ENCODE measurements around the gene UBXN2A. TPM values are rescaled to one million over a fixed set of nuclear protein-coding genes. Genes with fewer than 3 reads are reported as not detected.

The UBXN2A gene
- total RNA-seq, 4 donors from 2014 or later = 11.7 to 20.4 (median 15.8) TPM

GRCh38 chr2:24050041-24050979 lies 110.0 kb downstream of the UBXN2A start:
- peaks cover 0 to 25% (median 8%) of the 10 kb centered on the region in 4 donors for H3K4me1 ChIP-seq
- H3K4me3 ChIP-seq = peak overlapping the region; percentile 63 to 79 (median 68)
- H3K9me3 ChIP-seq = no peaks in the 10 kb centered on the region
- H3K27ac ChIP-seq = peak overlapping the region; percentile 22 to 70 (median 47)
- TF ChIP-seq POLR2A (IDR thresholded peaks at IDR 0.05) (no peak), CTCF (IDR thresholded peaks at IDR 0.05) (no peak)
- DNase-seq = peak in 2 of 3 donors; percentile 50 to 57
- H3K36me3 ChIP-seq = no peaks in the 10 kb centered on the region
- H3K27me3 ChIP-seq = no peaks in the 10 kb centered on the region

- Histone ChIP-seq H3K27me3 (no peaks in the 10 kb centered on the region), H3K4me3 (no peak overlapping the region), H3K9me3 (no peaks in the 10 kb centered on the region), H3K27ac (no peak overlapping the region), H3K4me1 (peaks cover 0 to 17% (median 8%) of the 10 kb centered on the region in 4 donors), H3K36me3 (no peaks in the 10 kb centered on the region)
- TF ChIP-seq POLR2A (IDR thresholded peaks at IDR 0.05) (no peak), CTCF (IDR thresholded peaks at IDR 0.05) (no peak)
- peak in 1 of 3 donors; percentile 9 for DNase-seq
Observed at GRCh38 chr2:24051833-24052232, 111.6 kb downstream of the UBXN2A start.

- no peak for TF ChIP-seq CTCF (IDR thresholded peaks at IDR 0.05)
- no peak for TF ChIP-seq POLR2A (IDR thresholded peaks at IDR 0.05)
- no peaks in the 10 kb centered on the region for H3K9me3 ChIP-seq
- H3K4me1 ChIP-seq = peaks cover 0 to 12% (median 8%) of the 10 kb centered on the region in 4 donors
- H3K36me3 ChIP-seq = no peaks in the 10 kb centered on the region
- H3K4me3 ChIP-seq = no peak overlapping the region
- no peak for DNase-seq
- H3K27ac ChIP-seq = no peak overlapping the region
- H3K27me3 ChIP-seq = no peaks in the 10 kb centered on the region
Observed at GRCh38 chr2:24052951-24053350, 112.7 kb downstream of the UBXN2A start.

Small RNA genes within 50 kb of the gene (small RNA-seq; reads per million reads assigned to genes)
- gene RN7SL610P (0 reads per million in 2 donors), gene RNU6-370P (0 reads per million in 2 donors)

Other genes with a start within 250 kb of the UBXN2A start
- 10 to 100 TPM; 41.9 to 71.0 (median 53.1) TPM for gene ATAD2B, start 13.3 kb upstream of the UBXN2A start, total RNA-seq
- gene MFSD2B, start 69.6 kb downstream of the UBXN2A start, total RNA-seq = not detected
- gene WDCP, start 106.9 kb downstream of the UBXN2A start, total RNA-seq = 1 to 10 TPM; 3.3 to 5.8 (median 3.7) TPM
- 10 to 100 TPM in 2 of 4 donors, 1 to 10 TPM in 2; 6.7 to 16.3 (median 10.9) TPM for gene FKBP1B, start 109.3 kb downstream of the UBXN2A start, total RNA-seq
- 100 to 1,000 TPM in 2 of 4 donors, 10 to 100 TPM in 2; 75.9 to 138 (median 91.9) TPM for gene SF3B6, start 135.9 kb downstream of the UBXN2A start, total RNA-seq
- 100 to 1,000 TPM in 3 of 4 donors, 10 to 100 TPM in 1; 87.5 to 371 (median 241) TPM for gene TP53I3, start 144.4 kb downstream of the UBXN2A start, total RNA-seq
- not detected for gene PFN4, start 182.9 kb downstream of the UBXN2A start, total RNA-seq
- 10 to 100 TPM in 2 of 4 donors, 1 to 10 TPM in 2; 6.0 to 35.5 (median 9.1) TPM for gene FAM228B, start 183.0 kb downstream of the UBXN2A start, total RNA-seq
- under 1 TPM in 1 of 4 donors, not detected in 3; 0.54 TPM for gene FAM228A, start 234.6 kb downstream of the UBXN2A start, total RNA-seq